ENCODE data around the gene PLXNA2.

Gene PLXNA2

GRCh38 chr1:208009706-208010444 is 234.3 kb downstream of the PLXNA2 start:
- no peaks in the 10 kb centered on the region for H3K4me1 ChIP-seq (ENCODE audit: control extremely low read depth in 1 of 4, control insufficient read depth in 4 of 4, insufficient read depth in 4 of 4, low read length in 3 of 4)
- no peak for DNase-seq
- no peak overlapping the region for H3K27ac ChIP-seq (ENCODE audit: insufficient read depth in 1 of 2, low read depth in 1 of 2, low read length in 2 of 2, poor library complexity in 1 of 2, severe bottlenecking in 2 of 2)
- H3K36me3 ChIP-seq (ENCODE audit: control insufficient read depth in 4 of 4, insufficient read depth in 4 of 4, low read length in 3 of 4): no peaks in the 10 kb centered on the region
- H3K4me3 ChIP-seq (ENCODE audit: control insufficient read depth in 1 of 7, extremely low read depth in 1 of 7, insufficient read depth in 4 of 7, low read depth in 2 of 7, low read length in 6 of 7): no peak overlapping the region
- peaks cover 0 to 1% (median 0%) of the 10 kb centered on the region in 5 experiments for H3K9me3 ChIP-seq (ENCODE audit: control extremely low read depth in 1 of 5, control insufficient read depth in 4 of 5, insufficient read depth in 2 of 5, low read depth in 1 of 5, low read length in 4 of 5)
- no peaks in the 10 kb centered on the region for H3K27me3 ChIP-seq (replicated peaks in 2 of 5; ENCODE audit: control insufficient read depth in 4 of 5, insufficient read depth in 5 of 5, low read length in 4 of 5)
- ChIA-PET POLR2A (no interaction called here), CTCF (interaction anchor here (1.0 to 1.6 kb wide), 2 partner anchors 11 to 12 kb away, joined by 3 read pairs; no protein-coding TSS in a partner anchor)
- 86% methylated on average over 6 of the region's 12 CpGs for WGBS (ENCODE audit: insufficient coverage)

- H3K27ac ChIP-seq (ENCODE audit: insufficient read depth in 1 of 2, low read depth in 1 of 2, low read length in 2 of 2, poor library complexity in 1 of 2, severe bottlenecking in 2 of 2): no peak overlapping the region
- no peaks in the 10 kb centered on the region for H3K27me3 ChIP-seq (replicated peaks in 2 of 5; ENCODE audit: control insufficient read depth in 4 of 5, insufficient read depth in 5 of 5, low read length in 4 of 5)
- POLR2A ChIA-PET: no interaction called here
- H3K4me3 ChIP-seq (ENCODE audit: control insufficient read depth in 1 of 7, extremely low read depth in 1 of 7, insufficient read depth in 4 of 7, low read depth in 2 of 7, low read length in 6 of 7): no peak overlapping the region
- no peaks in the 10 kb centered on the region for H3K36me3 ChIP-seq (ENCODE audit: control insufficient read depth in 4 of 4, insufficient read depth in 4 of 4, low read length in 3 of 4)
- H3K4me1 ChIP-seq (ENCODE audit: control extremely low read depth in 1 of 4, control insufficient read depth in 4 of 4, insufficient read depth in 4 of 4, low read length in 3 of 4): no peaks in the 10 kb centered on the region
- CTCF ChIA-PET: interaction anchor here (1.0 to 1.6 kb wide), 2 partner anchors 11 kb away, joined by 3 read pairs; no protein-coding TSS in a partner anchor
- H3K9me3 ChIP-seq (ENCODE audit: control extremely low read depth in 1 of 5, control insufficient read depth in 4 of 5, insufficient read depth in 2 of 5, low read depth in 1 of 5, low read length in 4 of 5): peaks cover 0 to 1% (median 0%) of the 10 kb centered on the region in 5 experiments
- 100% methylated on average over 6 of the region's 8 CpGs for WGBS (ENCODE audit: insufficient coverage)
- DNase-seq: no peak
These were observed 234.9 kb downstream of the PLXNA2 start for GRCh38 chr1:208009303-208009702.

- Histone ChIP-seq H3K36me3 (ENCODE audit: control insufficient read depth in 4 of 4, insufficient read depth in 4 of 4, low read length in 3 of 4) (no peaks in the 10 kb centered on the region), H3K4me3 (ENCODE audit: control insufficient read depth in 1 of 7, extremely low read depth in 1 of 7, insufficient read depth in 4 of 7, low read depth in 2 of 7, low read length in 6 of 7) (no peak overlapping the region), H3K27me3 (replicated peaks in 2 of 5; ENCODE audit: control insufficient read depth in 4 of 5, insufficient read depth in 5 of 5, low read length in 4 of 5) (no peaks in the 10 kb centered on the region), H3K9me3 (ENCODE audit: control extremely low read depth in 1 of 5, control insufficient read depth in 4 of 5, insufficient read depth in 2 of 5, low read depth in 1 of 5, low read length in 4 of 5) (peaks cover 0 to 1% (median 0%) of the 10 kb centered on the region in 5 experiments), H3K27ac (ENCODE audit: insufficient read depth in 1 of 2, low read depth in 1 of 2, low read length in 2 of 2, poor library complexity in 1 of 2, severe bottlenecking in 2 of 2) (no peak overlapping the region), H3K4me1 (ENCODE audit: control extremely low read depth in 1 of 4, control insufficient read depth in 4 of 4, insufficient read depth in 4 of 4, low read length in 3 of 4) (no peaks in the 10 kb centered on the region)
- no peak for DNase-seq
- 96% methylated on average over 3 of the region's 3 CpGs for WGBS (ENCODE audit: insufficient coverage)
- ChIA-PET POLR2A (no interaction called here), CTCF (interaction anchor here (1.0 to 1.6 kb wide), 2 partner anchors 10 to 12 kb away, joined by 3 read pairs; no protein-coding TSS in a partner anchor)
These were observed 235.7 kb downstream of the PLXNA2 start for GRCh38 chr1:208008534-208008933.

- 100% methylated on average over 3 of the region's 5 CpGs for WGBS (ENCODE audit: insufficient coverage)
- DNase-seq: no peak
- Histone ChIP-seq H3K36me3 (ENCODE audit: control insufficient read depth in 4 of 4, insufficient read depth in 4 of 4, low read length in 3 of 4) (no peaks in the 10 kb centered on the region), H3K4me1 (ENCODE audit: control extremely low read depth in 1 of 4, control insufficient read depth in 4 of 4, insufficient read depth in 4 of 4, low read length in 3 of 4) (no peaks in the 10 kb centered on the region), H3K27ac (ENCODE audit: insufficient read depth in 1 of 2, low read depth in 1 of 2, low read length in 2 of 2, poor library complexity in 1 of 2, severe bottlenecking in 2 of 2) (no peak overlapping the region), H3K27me3 (replicated peaks in 2 of 5; ENCODE audit: control insufficient read depth in 4 of 5, insufficient read depth in 5 of 5, low read length in 4 of 5) (no peaks in the 10 kb centered on the region), H3K9me3 (ENCODE audit: control extremely low read depth in 1 of 5, control insufficient read depth in 4 of 5, insufficient read depth in 2 of 5, low read depth in 1 of 5, low read length in 4 of 5) (peaks cover 0 to 1% (median 0%) of the 10 kb centered on the region in 5 experiments), H3K4me3 (ENCODE audit: control insufficient read depth in 1 of 7, extremely low read depth in 1 of 7, insufficient read depth in 4 of 7, low read depth in 2 of 7, low read length in 6 of 7) (no peak overlapping the region)
- ChIA-PET CTCF (interaction anchor here (0.9 to 1.9 kb wide), 6 partner anchors 9 to 112 kb away, joined by 3 to 7 read pairs (median 4); no protein-coding TSS in a partner anchor), POLR2A (interaction anchor here (0.5 to 0.7 kb wide), 2 partner anchors 199 to 233 kb away, joined by 3 to 7 read pairs; no protein-coding TSS in a partner anchor)
These were observed 236.2 kb downstream of the PLXNA2 start for GRCh38 chr1:208007938-208008342.

DNA sequence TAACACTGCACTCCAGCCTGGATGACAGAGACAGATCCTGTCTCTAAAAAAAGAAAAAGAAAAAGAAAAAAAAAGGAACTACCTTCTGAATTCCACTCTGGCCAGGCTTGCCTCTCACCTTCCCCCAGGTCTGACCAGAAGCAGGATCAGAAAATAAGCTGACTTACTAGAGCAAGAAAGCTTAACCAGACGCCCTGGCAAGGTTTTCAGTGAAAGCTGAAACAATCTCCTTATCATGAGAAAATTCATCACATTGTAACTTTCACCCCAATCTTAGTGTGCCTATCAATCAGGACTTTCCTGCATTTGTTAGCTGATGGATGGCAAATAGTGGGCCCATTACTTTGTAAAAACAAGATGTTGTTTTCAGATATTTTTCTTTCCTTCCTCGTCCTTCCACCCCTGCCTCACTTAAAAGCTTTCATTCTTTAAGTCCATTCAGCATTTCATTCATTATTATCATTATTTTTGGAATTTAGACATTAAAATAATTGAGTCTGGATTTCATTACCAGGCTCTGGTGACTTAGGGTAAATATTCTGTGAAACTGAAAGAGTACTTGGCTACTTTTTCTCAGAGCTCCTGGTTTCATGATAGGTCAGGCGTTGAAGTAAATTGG is 236.8 kb downstream of the PLXNA2 start:
- CTCF ChIA-PET: interaction anchor here (0.8 to 1.9 kb wide), 8 partner anchors 9 to 122 kb away, joined by 3 to 7 read pairs (median 4); no protein-coding TSS in a partner anchor

DNA sequence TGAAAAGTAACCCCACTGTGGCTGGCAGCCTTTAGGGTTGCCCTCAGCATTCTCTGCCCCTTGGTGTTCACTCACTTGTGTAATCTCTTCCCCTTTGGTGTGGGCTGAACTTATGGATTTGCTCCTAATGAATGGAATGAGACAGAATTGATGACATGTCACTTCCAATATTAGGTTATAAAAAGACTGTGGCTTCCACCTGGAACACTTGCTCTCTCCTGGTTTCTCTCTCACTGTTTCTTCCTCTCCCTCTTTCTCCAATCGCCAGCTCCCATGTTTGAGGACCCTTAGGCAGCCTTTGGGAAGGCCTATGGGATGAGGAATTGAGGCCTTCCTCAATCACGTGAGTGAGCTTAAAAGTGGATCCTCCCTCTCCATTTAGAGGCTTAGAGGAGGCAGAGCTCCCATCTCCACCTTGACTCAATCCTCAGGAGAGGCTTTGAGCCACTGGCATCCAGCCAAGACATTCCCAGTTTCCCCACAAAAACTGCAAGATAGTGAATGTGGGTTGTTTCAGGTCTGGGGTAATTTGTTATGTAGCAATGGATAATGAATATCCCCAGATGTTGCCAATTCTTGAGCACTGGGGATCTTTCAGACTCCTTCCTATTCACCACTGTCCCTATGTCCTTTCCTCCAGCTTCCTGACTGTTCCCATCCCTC is 237.8 kb downstream of the PLXNA2 start:
- 85% methylated on average over 2 of the region's 2 CpGs for WGBS (ENCODE audit: insufficient coverage)
- Histone ChIP-seq H3K4me1 (ENCODE audit: control extremely low read depth in 1 of 4, control insufficient read depth in 4 of 4, insufficient read depth in 4 of 4, low read length in 3 of 4) (no peaks in the 10 kb centered on the region), H3K27me3 (replicated peaks in 2 of 5; ENCODE audit: control insufficient read depth in 4 of 5, insufficient read depth in 5 of 5, low read length in 4 of 5) (no peaks in the 10 kb centered on the region), H3K9me3 (ENCODE audit: control extremely low read depth in 1 of 5, control insufficient read depth in 4 of 5, insufficient read depth in 2 of 5, low read depth in 1 of 5, low read length in 4 of 5) (peaks cover 0 to 1% (median 0%) of the 10 kb centered on the region in 5 experiments), H3K27ac (ENCODE audit: insufficient read depth in 1 of 2, low read depth in 1 of 2, low read length in 2 of 2, poor library complexity in 1 of 2, severe bottlenecking in 2 of 2) (no peak overlapping the region), H3K4me3 (ENCODE audit: control insufficient read depth in 1 of 7, extremely low read depth in 1 of 7, insufficient read depth in 4 of 7, low read depth in 2 of 7, low read length in 6 of 7) (no peak overlapping the region), H3K36me3 (ENCODE audit: control insufficient read depth in 4 of 4, insufficient read depth in 4 of 4, low read length in 3 of 4) (no peaks in the 10 kb centered on the region)
- ChIA-PET CTCF (interaction anchor here (1.7 to 1.9 kb wide), 4 partner anchors 8 to 19 kb away, joined by 4 to 7 read pairs (median 5); no protein-coding TSS in a partner anchor), POLR2A (no interaction called here)
- DNase-seq: no peak

More for the DNA sequence above, 236.8 kb downstream of the PLXNA2 start:
- Histone ChIP-seq H3K9me3 (ENCODE audit: control extremely low read depth in 1 of 5, control insufficient read depth in 4 of 5, insufficient read depth in 2 of 5, low read depth in 1 of 5, low read length in 4 of 5) (peaks cover 0 to 1% (median 0%) of the 10 kb centered on the region in 5 experiments), H3K27me3 (replicated peaks in 2 of 5; ENCODE audit: control insufficient read depth in 4 of 5, insufficient read depth in 5 of 5, low read length in 4 of 5) (no peaks in the 10 kb centered on the region), H3K4me3 (ENCODE audit: control insufficient read depth in 1 of 7, extremely low read depth in 1 of 7, insufficient read depth in 4 of 7, low read depth in 2 of 7, low read length in 6 of 7) (no peak overlapping the region), H3K27ac (ENCODE audit: insufficient read depth in 1 of 2, low read depth in 1 of 2, low read length in 2 of 2, poor library complexity in 1 of 2, severe bottlenecking in 2 of 2) (no peak overlapping the region), H3K4me1 (ENCODE audit: control extremely low read depth in 1 of 4, control insufficient read depth in 4 of 4, insufficient read depth in 4 of 4, low read length in 3 of 4) (no peaks in the 10 kb centered on the region), H3K36me3 (ENCODE audit: control insufficient read depth in 4 of 4, insufficient read depth in 4 of 4, low read length in 3 of 4) (no peaks in the 10 kb centered on the region)
- 100% methylated on average over 2 of the region's 3 CpGs for WGBS (ENCODE audit: insufficient coverage)
- DNase-seq: no peak
- POLR2A ChIA-PET: interaction anchor here (0.5 to 0.7 kb wide), 2 partner anchors 199 to 234 kb away, joined by 3 to 7 read pairs; no protein-coding TSS in a partner anchor

All from common myeloid progenitor, CD34-positive (primary cell).